K562 (cell line): ENCODE measurements around the gene DGCR2. TPM values are rescaled to one million over a fixed set of nuclear protein-coding genes. Genes with fewer than 3 reads are reported as not detected.

ENCODE experiments used
- ATAC-seq: fragments of 200-7000 bp; cut with Tn5 transposase; 3 replicates; pipeline ENCODE4 v1.9.1; 2020; ENCODE audit warnings: moderate library complexity
- BruUV-seq: library from RNA; stranded (reverse); fragments of 400-500 nt; replicated peaks from 2 replicates; lab custom pipeline; 2021; lab: Mats Ljungman, UMichigan
- CTCF ChIA-PET: fragments of 300-600 bp; formaldehyde crosslinking; extraction: SDS; loops from one replicate; lab custom pipeline; 2021; ENCODE audit warnings: low intra/inter-chr PET ratio; lab: Yijun Ruan, JAX
- POLR2A ChIA-PET: fragments of 300-600, 350-650 bp; sonication (Branson Sonifier 250); formaldehyde crosslinking; extraction: SDS; loops from one replicate; lab custom pipeline; 2021; ENCODE audit warnings: antibody characterized with exemption, inconsistent platforms; lab: Yijun Ruan, JAX
- DNase-seq, 4 experiments: peaks; one replicate each; pipeline versions ENCODE4 v3.0.0 to v3.0.0-alpha.2; 2011 to 2018; ENCODE audit warnings: low spot score in 3 of 4, mixed read lengths in 3 of 4; ENCODE audit errors: extremely low read depth in 1 of 4
- FAIRE-seq: peaks from 2 replicates; lab custom pipeline; 2011; peaks lifted over from hg19 to GRCh38; lab: Jason Lieb, UNC
- H2AFZ ChIP-seq: 2 replicates; pipeline ENCODE4 v1.6.0; 2011; ENCODE audit warnings: low read depth, low read length, control low read depth, inconsistent platforms
- H3K27ac ChIP-seq: fragments of 200-600 bp; 3 replicates; pipeline ENCODE4 v1.8.0; 2011; ENCODE audit warnings: low read depth, mild to moderate bottlenecking, control low read depth, inconsistent platforms, low read length, moderate library complexity, mixed read lengths; ENCODE audit errors: extremely low read depth
- H3K27me3 ChIP-seq, 2 experiments: fragments of 300-600 bp in 1 of 2; 2 replicates in 1 of 2; 3 replicates in 1 of 2; pipeline versions ENCODE4 v1.6.0 to v1.8.0; 2011; ENCODE audit warnings: inconsistent platforms in 2 of 2, low read length in 2 of 2, mild to moderate bottlenecking in 1 of 2, mixed read lengths in 1 of 2, moderate library complexity in 1 of 2; ENCODE audit not compliant: control insufficient read depth in 2 of 2, insufficient read depth in 2 of 2
- H3K36me3 ChIP-seq: fragments of 300-600 bp; 3 replicates; pipeline ENCODE4 v1.8.0; 2011; ENCODE audit warnings: mild to moderate bottlenecking, low read length, inconsistent platforms; ENCODE audit not compliant: control insufficient read depth, insufficient read depth
- H3K4me1 ChIP-seq, 2 experiments: fragments of 200-600 bp in 1 of 2; replicated peaks in 1 of 2; 2 replicates in 1 of 2; 3 replicates in 1 of 2; pipeline versions ENCODE4 v1.5.1 to v1.8.0; 2011; ENCODE audit warnings: inconsistent platforms in 2 of 2, low read length in 2 of 2, mild to moderate bottlenecking in 1 of 2, mixed read lengths in 1 of 2, moderate library complexity in 1 of 2; ENCODE audit not compliant: control insufficient read depth in 2 of 2, insufficient read depth in 2 of 2
- H3K4me2 ChIP-seq: 2 replicates; pipeline ENCODE4 v1.6.1; 2011; ENCODE audit warnings: low read length, control low read depth, inconsistent platforms, mixed read lengths; ENCODE audit not compliant: insufficient read depth
- H3K4me3 ChIP-seq: fragments of 200-600 bp; sonication (generic), shearing (Covaris generic); 2 replicates; pipeline ENCODE4 v1.5.1; 2016; ENCODE audit warnings: control low read depth, inconsistent platforms
- H3K79me2 ChIP-seq: fragments of 200-600 bp; 3 replicates; pipeline ENCODE4 v1.8.0; 2011; ENCODE audit warnings: low read length, inconsistent platforms; ENCODE audit not compliant: control insufficient read depth, insufficient read depth
- H3K9ac ChIP-seq, 2 experiments: 2 replicates each; pipeline versions ENCODE4 v1.6.0 to v1.6.1; 2011; ENCODE audit warnings: low read depth in 2 of 2, low read length in 2 of 2, control low read depth in 1 of 2, inconsistent platforms in 1 of 2, mild to moderate bottlenecking in 1 of 2, mixed read lengths in 1 of 2; ENCODE audit not compliant: insufficient read depth in 1 of 2
- H3K9me1 ChIP-seq: one replicate; pipeline ENCODE4 v1.6.0; 2011; ENCODE audit warnings: inconsistent platforms, mild to moderate bottlenecking, low read length, moderate library complexity; ENCODE audit not compliant: control insufficient read depth, insufficient read depth
- H3K9me3 ChIP-seq: replicated peaks from 2 replicates; pipeline ENCODE4 v1.5.1; 2011; ENCODE audit warnings: low read depth, low read length, inconsistent platforms; ENCODE audit not compliant: control insufficient read depth, insufficient read depth
- H4K20me1 ChIP-seq: replicated peaks from 2 replicates; pipeline ENCODE4 v1.6.1; 2011; ENCODE audit warnings: low read length, inconsistent platforms, mixed read lengths; ENCODE audit not compliant: control insufficient read depth, insufficient read depth
- CBFB ChIP-seq: sonication (generic); formaldehyde crosslinking; IDR thresholded peaks from 2 replicates; pipeline ENCODE4 v1.4.0; 2020; ENCODE audit warnings: mild to moderate bottlenecking, missing genetic modification reagents
- ETV1 ChIP-seq: fragments of 450-650 bp; conservative IDR thresholded peaks from 2 replicates; pipeline ENCODE4 v1.6.1; 2016; ENCODE audit warnings: missing genetic modification characterization, control low read depth, low read depth, missing compliant biosample characterization
- IRF2 ChIP-seq: sonication (generic); formaldehyde crosslinking; IDR thresholded peaks from 2 replicates; pipeline ENCODE4 v1.8.1; 2022; ENCODE audit warnings: mild to moderate bottlenecking, missing genetic modification reagents
- RBBP5 ChIP-seq: fragments of 200-600 bp; sonication (generic); IDR thresholded peaks from 2 replicates; pipeline ENCODE4 v1.6.1; 2012; ENCODE audit warnings: borderline replicate concordance, mild to moderate bottlenecking, low read length, control low read depth, inconsistent platforms; ENCODE audit not compliant: insufficient read depth, poor library complexity, severe bottlenecking
- ZFP1 ChIP-seq: fragments of 450-650 bp; formaldehyde crosslinking; IDR thresholded peaks from 2 replicates; pipeline ENCODE4 v1.4.0; 2020; ENCODE audit warnings: mild to moderate bottlenecking, mixed read lengths
- WGBS: fragments of 100-300 bp; shearing (Covaris generic); methylation state at CpG from one replicate; pipeline ENCODE4 v1.1.6; 2016; ENCODE audit warnings: low coverage, mixed read lengths; ENCODE audit not compliant: insufficient coverage; ENCODE audit errors: missing lambda C conversion rate; 5-methylcytosine and 5-hydroxymethylcytosine counted together
- in situ Hi-C: fragments of 300-500 bp; cut with MboI; formaldehyde crosslinking; loops from 4 replicates; pipeline ENCODE4 v1.15.0; 2018; ENCODE audit warnings: inconsistent platforms, mixed read lengths
- intact Hi-C: fragments of 100-400 bp; cut with micrococcal nuclease; formaldehyde crosslinking; loops from 2 replicates; pipeline ENCODE4 v1.14.2; 2022
- polyA plus RNA-seq, 8 experiments: library from polyadenylated mRNA; depleted of rRNA in 4 of 8; stranded (reverse) in 5 of 8; unstranded in 3 of 8; fragments of >200 nt; fragmentation: Nextera tagmentation in 2 of 8; fragmentation: Illumina TruSeq in 1 of 8; extraction: Ambion mirVana in 2 of 8; extraction: Trizol in 1 of 8; gene quantifications; 2 replicates each; pipeline versions ENCODE4 v1.2.1 to v1.2.3, GENCODE V29; 2011 to 2014; ENCODE audit warnings: inconsistent platforms in 1 of 8, missing spikeins in 1 of 8
- total RNA-seq, 7 experiments: library from RNA; depleted of rRNA in 6 of 7; stranded (reverse); fragments of >200 nt in 6 of 7; fragmentation: Illumina TruSeq in 2 of 7; extraction: Trizol in 2 of 7; gene quantifications; 2 replicates each; pipeline versions ENCODE4 v1.2.1 to v1.2.3, GENCODE V29; 2011 to 2021; ENCODE audit warnings: low replicate concordance in 1 of 7

DGCR2 gene
- total and polyA plus RNA-seq, 9 of the 15 experiments (the other 6 are each of a cell fraction or from before 2014, with no cell fraction given): 0.69 to 101 (median 56.4) TPM

DNA sequence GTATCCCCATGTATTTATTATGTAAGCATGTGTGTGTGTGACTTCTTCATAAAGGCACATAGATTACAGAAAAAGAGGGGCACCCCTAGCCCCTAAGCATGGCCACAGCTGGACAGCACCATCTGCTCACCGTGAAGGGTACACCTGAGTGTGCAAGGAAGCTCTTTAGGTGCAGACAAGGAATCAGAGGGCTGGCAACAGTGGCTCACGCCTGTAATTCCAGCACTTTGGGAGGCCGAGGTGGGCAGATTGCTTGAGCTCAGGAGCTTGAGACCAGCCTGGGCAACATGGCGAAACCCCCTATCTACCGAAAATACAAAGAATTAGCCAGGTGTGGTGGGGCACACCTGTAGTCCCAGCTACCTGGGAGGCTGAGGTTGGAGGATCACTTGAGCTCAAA lies 56.3 kb downstream of the DGCR2 start:
- Histone ChIP-seq H2AFZ (no peak overlapping the region), H4K20me1 (peaks cover 4% of the 10 kb centered on the region), H3K9ac (no peak overlapping the region), H3K9me3 (no peaks in the 10 kb centered on the region), H3K36me3 (peaks cover 95% of the 10 kb centered on the region; the same call in 2 of the 3 replicates), H3K4me1 (peaks cover 0 to 16% of the 10 kb centered on the region in 2 experiments; a peak in 1 of 5 replicates), H3K4me2 (no peak overlapping the region), H3K4me3 (no peak overlapping the region), H3K27ac (no peak overlapping the region), H3K27me3 (no peaks in the 10 kb centered on the region), H3K79me2 (no peaks in the 10 kb centered on the region), H3K9me1 (peaks cover 2% of the 10 kb centered on the region)
- no TSS peak for BruUV-seq
- ChIA-PET POLR2A (interaction anchor here (0.6 to 3.7 kb wide), 7 partner anchors 9 to 45 kb away, joined by 3 to 19 read pairs (median 3); no protein-coding TSS in a partner anchor), CTCF (no interaction called here)
- intact Hi-C loops: no loop called here
- no peak for TF ChIP-seq ZFP1
- TF ChIP-seq IRF2 (CRISPR knock-in tag): 0 out of 2 replicates have a peak, but pooled peaks have one; percentile 62
- TF ChIP-seq RBBP5: peak; percentile 2
- TF ChIP-seq ETV1 (tag): no peak
- no peak for TF ChIP-seq CBFB
- in situ Hi-C loops: no loop called here
- DNase-seq (no peak), FAIRE-seq (no peak), ATAC-seq (no peak)
- WGBS: 74% methylated on average over 5 of the region's 5 CpGs
